ENCODE data around the gene GMCL2. TPM values are rescaled to one million over a fixed set of nuclear protein-coding genes. Genes with fewer than 3 reads are reported as not detected.

GMCL2 gene
- total RNA-seq, 1 experiment from 2014 or later: not detected

DNA sequence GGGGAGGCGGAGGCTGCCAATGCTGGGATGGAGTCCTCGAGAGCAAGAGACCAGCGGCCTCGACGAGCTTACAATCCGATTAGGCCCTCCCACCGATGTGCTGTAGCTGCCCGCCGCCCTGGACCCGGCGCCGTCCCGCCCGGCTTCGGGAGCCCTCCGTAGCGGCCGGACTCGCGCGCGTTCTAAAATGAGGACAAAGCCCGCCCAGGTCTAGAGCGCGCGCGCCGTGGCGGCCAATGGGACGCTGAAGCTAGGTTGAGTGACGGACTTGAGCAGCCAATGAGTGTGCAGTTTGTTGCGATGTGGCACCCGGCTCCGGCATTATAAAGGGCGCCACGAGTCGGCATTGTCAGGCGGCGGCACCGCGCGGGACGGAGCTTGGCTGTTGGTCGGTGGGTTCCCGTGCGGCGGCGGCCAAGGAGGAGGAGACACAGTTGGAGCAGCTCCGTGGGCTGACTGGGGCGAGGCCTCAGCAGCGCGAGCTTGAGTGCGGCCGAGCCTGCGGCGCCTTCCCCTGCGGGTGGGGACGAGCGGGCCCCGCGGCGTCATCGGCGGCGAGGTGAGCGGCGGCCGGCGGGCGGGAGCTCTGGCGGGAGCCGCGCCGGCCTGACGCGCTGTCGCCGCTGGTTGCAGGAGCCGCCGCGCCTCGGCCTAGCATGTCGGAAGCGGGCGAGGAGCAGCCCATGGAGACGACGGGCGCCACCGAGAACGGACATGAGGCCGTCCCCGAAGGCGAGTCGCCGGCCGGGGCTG lies 17.2 kb upstream of the GMCL2 start, which contains the start of gene HNRNPAB (continued):
- no peak for TF ChIP-seq ATF3 (CRISPR knock-in tag; conservative IDR thresholded peaks at IDR 0.05)
- TF ChIP-seq NR2C2 (CRISPR knock-in tag; IDR thresholded peaks at IDR 0.05): no peak
- no peak for TF ChIP-seq SMAD4 (CRISPR knock-in tag; IDR thresholded peaks at IDR 0.05)
- TF ChIP-seq NFYB (CRISPR knock-in tag; conservative IDR thresholded peaks at IDR 0.05; ENCODE audit: low read depth): peak; percentile 99
- peak; percentile 94 for TF ChIP-seq ARID4B (CRISPR knock-in tag; IDR thresholded peaks at IDR 0.05; ENCODE audit: borderline replicate concordance)
- no peak for TF ChIP-seq ZNF121 (CRISPR knock-in tag; IDR thresholded peaks at IDR 0.05)
- no peak for TF ChIP-seq ZNF423 (CRISPR knock-in tag; IDR thresholded peaks at IDR 0.05)
- TF ChIP-seq NR1H2 (CRISPR knock-in tag; IDR thresholded peaks at IDR 0.05): no peak
- TF ChIP-seq MLX (CRISPR knock-in tag; IDR thresholded peaks at IDR 0.05): no peak
- no peak for TF ChIP-seq HMGA2 (CRISPR knock-in tag; IDR thresholded peaks at IDR 0.05)
- peak; percentile 96 for TF ChIP-seq SMAD3 (CRISPR knock-in tag; IDR thresholded peaks at IDR 0.05; ENCODE audit: borderline replicate concordance)
- TF ChIP-seq ZNF219 (CRISPR knock-in tag; IDR thresholded peaks at IDR 0.05; ENCODE audit: borderline replicate concordance): no peak; the same call in 1 of the 2 replicates
- TF ChIP-seq ATF1 (CRISPR knock-in tag; IDR thresholded peaks at IDR 0.05): peak; percentile 48; the same call in 1 of the 2 replicates
- TF ChIP-seq GTF2I (CRISPR knock-in tag; conservative IDR thresholded peaks at IDR 0.05): no peak
- TF ChIP-seq TEAD1 (CRISPR knock-in tag; IDR thresholded peaks at IDR 0.05): no peak; the same call in 1 of the 2 replicates
- TF ChIP-seq FOXJ3 (CRISPR knock-in tag; IDR thresholded peaks at IDR 0.05; ENCODE audit: borderline replicate concordance): no peak
- no peak; the same call in 1 of the 2 replicates for TF ChIP-seq TCF7 (CRISPR knock-in tag; IDR thresholded peaks at IDR 0.05; ENCODE audit: low read depth)
- TF ChIP-seq NR3C1 (CRISPR knock-in tag; conservative IDR thresholded peaks at IDR 0.05; ENCODE audit: low read depth): 0 out of 2 replicates have a peak, but pooled peaks have one; percentile 54
- TF ChIP-seq, protein P1, sequence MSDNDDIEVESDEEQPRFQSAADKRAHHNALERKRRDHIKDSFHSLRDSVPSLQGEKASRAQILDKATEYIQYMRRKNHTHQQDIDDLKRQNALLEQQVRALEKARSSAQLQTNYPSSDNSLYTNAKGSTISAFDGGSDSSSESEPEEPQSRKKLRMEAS (CRISPR knock-in tag; IDR thresholded peaks at IDR 0.05): peak; percentile 95
- peak; percentile 85; the same call in 1 of the 2 replicates for TF ChIP-seq FOXP1 (CRISPR knock-in tag; IDR thresholded peaks at IDR 0.05; ENCODE audit: borderline replicate concordance)
- no peak for TF ChIP-seq CBFB (CRISPR knock-in tag; IDR thresholded peaks at IDR 0.05; ENCODE audit: low read depth)
- TF ChIP-seq TEAD4 (CRISPR knock-in tag; IDR thresholded peaks at IDR 0.05): peak; percentile 69; the same call in 1 of the 2 replicates
- TF ChIP-seq, protein P2, sequence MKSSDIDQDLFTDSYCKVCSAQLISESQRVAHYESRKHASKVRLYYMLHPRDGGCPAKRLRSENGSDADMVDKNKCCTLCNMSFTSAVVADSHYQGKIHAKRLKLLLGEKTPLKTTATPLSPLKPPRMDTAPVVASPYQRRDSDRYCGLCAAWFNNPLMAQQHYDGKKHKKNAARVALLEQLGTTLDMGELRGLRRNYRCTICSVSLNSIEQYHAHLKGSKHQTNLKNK (CRISPR knock-in tag; IDR thresholded peaks at IDR 0.05): no peak
- no peak for TF ChIP-seq ZNF317 (CRISPR knock-in tag; IDR thresholded peaks at IDR 0.05; ENCODE audit: borderline replicate concordance, low read depth)
- TF ChIP-seq ESRRA (CRISPR knock-in tag; IDR thresholded peaks at IDR 0.05; ENCODE audit: borderline replicate concordance): no peak; the same call in 1 of the 2 replicates
- no peak for TF ChIP-seq SOX15 (CRISPR knock-in tag; IDR thresholded peaks at IDR 0.05)
- TF ChIP-seq RORB (CRISPR knock-in tag; IDR thresholded peaks at IDR 0.05): peak; percentile 39; the same call in 1 of the 2 replicates
- TF ChIP-seq JAZF1 (CRISPR knock-in tag; IDR thresholded peaks at IDR 0.05): no peak
- TF ChIP-seq, protein P3, sequence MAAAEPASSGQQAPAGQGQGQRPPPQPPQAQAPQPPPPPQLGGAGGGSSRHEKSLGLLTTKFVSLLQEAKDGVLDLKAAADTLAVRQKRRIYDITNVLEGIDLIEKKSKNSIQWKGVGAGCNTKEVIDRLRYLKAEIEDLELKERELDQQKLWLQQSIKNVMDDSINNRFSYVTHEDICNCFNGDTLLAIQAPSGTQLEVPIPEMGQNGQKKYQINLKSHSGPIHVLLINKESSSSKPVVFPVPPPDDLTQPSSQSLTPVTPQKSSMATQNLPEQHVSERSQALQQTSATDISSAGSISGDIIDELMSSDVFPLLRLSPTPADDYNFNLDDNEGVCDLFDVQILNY (CRISPR knock-in tag; IDR thresholded peaks at IDR 0.05): peak; percentile 96
- TF ChIP-seq, protein P4, sequence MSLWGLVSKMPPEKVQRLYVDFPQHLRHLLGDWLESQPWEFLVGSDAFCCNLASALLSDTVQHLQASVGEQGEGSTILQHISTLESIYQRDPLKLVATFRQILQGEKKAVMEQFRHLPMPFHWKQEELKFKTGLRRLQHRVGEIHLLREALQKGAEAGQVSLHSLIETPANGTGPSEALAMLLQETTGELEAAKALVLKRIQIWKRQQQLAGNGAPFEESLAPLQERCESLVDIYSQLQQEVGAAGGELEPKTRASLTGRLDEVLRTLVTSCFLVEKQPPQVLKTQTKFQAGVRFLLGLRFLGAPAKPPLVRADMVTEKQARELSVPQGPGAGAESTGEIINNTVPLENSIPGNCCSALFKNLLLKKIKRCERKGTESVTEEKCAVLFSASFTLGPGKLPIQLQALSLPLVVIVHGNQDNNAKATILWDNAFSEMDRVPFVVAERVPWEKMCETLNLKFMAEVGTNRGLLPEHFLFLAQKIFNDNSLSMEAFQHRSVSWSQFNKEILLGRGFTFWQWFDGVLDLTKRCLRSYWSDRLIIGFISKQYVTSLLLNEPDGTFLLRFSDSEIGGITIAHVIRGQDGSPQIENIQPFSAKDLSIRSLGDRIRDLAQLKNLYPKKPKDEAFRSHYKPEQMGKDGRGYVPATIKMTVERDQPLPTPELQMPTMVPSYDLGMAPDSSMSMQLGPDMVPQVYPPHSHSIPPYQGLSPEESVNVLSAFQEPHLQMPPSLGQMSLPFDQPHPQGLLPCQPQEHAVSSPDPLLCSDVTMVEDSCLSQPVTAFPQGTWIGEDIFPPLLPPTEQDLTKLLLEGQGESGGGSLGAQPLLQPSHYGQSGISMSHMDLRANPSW (CRISPR knock-in tag; conservative IDR thresholded peaks at IDR 0.05; ENCODE audit: low read depth): no peak

All from WTC11 (cell line).